Gastroesophageal sphincter (tissue), 3 donors: Measurements from ENCODE around the gene DCTN2.

Experiments used
- POLR2AphosphoS5 ChIP-seq: sonication (generic); formaldehyde crosslinking; IDR thresholded peaks from one replicate; pipeline ENCODE4 v1.6.1; 2017; ENCODE audit warnings: antibody characterized with exemption
- TF ChIP-seq, protein P1 (sequence below), 4 experiments: fragments of 200-600 bp in 2 of 4; fragments of 450-650 bp in 2 of 4; sonication (generic) in 1 of 4; IDR thresholded peaks; one replicate each; pipeline ENCODE4 v1.5.1; 2017 to 2019; ENCODE audit warnings: antibody characterized with exemption in 4 of 4, mild to moderate bottlenecking in 2 of 4, moderate library complexity in 2 of 4

- TF ChIP-seq, protein P1, sequence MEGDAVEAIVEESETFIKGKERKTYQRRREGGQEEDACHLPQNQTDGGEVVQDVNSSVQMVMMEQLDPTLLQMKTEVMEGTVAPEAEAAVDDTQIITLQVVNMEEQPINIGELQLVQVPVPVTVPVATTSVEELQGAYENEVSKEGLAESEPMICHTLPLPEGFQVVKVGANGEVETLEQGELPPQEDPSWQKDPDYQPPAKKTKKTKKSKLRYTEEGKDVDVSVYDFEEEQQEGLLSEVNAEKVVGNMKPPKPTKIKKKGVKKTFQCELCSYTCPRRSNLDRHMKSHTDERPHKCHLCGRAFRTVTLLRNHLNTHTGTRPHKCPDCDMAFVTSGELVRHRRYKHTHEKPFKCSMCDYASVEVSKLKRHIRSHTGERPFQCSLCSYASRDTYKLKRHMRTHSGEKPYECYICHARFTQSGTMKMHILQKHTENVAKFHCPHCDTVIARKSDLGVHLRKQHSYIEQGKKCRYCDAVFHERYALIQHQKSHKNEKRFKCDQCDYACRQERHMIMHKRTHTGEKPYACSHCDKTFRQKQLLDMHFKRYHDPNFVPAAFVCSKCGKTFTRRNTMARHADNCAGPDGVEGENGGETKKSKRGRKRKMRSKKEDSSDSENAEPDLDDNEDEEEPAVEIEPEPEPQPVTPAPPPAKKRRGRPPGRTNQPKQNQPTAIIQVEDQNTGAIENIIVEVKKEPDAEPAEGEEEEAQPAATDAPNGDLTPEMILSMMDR (IDR thresholded peaks at IDR 0.05) = no peak
- no peak for TF ChIP-seq POLR2AphosphoS5
Measured at GRCh38 chr12:57523706-57524614, 23.0 kb downstream of the DCTN2 start.
